Right lobe of liver (tissue), 6 donors: ENCODE measurements around the gene ABCC1. TPM values are rescaled to one million over a fixed set of nuclear protein-coding genes. Genes with fewer than 3 reads are reported as not detected.
"Not testable (repeated sequence)": the region's sequence is repeated elsewhere in the genome, so short reads cannot be mapped to it uniquely, and the experiment has no call there.

ENCODE experiments used
- ATAC-seq, 4 donors: fragments of 200-7000 bp; cut with Tn5 transposase; one replicate each; pipeline ENCODE4 v1.9.1; 2020; ENCODE audit warnings: mild to moderate bottlenecking in 4 of 4, moderate library complexity in 4 of 4
- DNase-seq, 3 donors: peaks; one replicate each; pipeline ENCODE4 v3.0.0-alpha.2; 2020
- H3K27ac ChIP-seq, 3 donors: fragments of 200-600 bp; one replicate each; pipeline ENCODE4 v1.8.0; 2022
- H3K27me3 ChIP-seq, 2 donors: fragments of 200-600 bp; one replicate each; pipeline ENCODE4 v1.8.0; 2022
- H3K36me3 ChIP-seq, 4 donors: fragments of 200-600 bp; sonication (generic) in 1 of 4; one replicate each; pipeline versions ENCODE4 v1.5.1 to v1.8.0; 2017 to 2022; ENCODE audit warnings: control low read depth in 1 of 4
- H3K4me1 ChIP-seq, 4 donors: fragments of 200-600 bp; sonication (generic) in 1 of 4; one replicate each; pipeline versions ENCODE4 v1.5.1 to v1.8.0; 2017 to 2022; ENCODE audit warnings: control low read depth in 1 of 4
- H3K4me3 ChIP-seq, 3 donors: fragments of 200-600 bp; one replicate each; pipeline ENCODE4 v1.8.0; 2022
- H3K9me3 ChIP-seq, 4 donors: fragments of 200-600 bp; sonication (generic) in 1 of 4; one replicate each; pipeline versions ENCODE4 v1.5.1 to v1.8.0; 2017 to 2022; ENCODE audit warnings: control low read depth in 1 of 4
- POLR2A ChIP-seq: fragments of 450-650 bp; IDR thresholded peaks from one replicate; pipeline ENCODE4 v1.6.1; 2017; ENCODE audit warnings: antibody characterized with exemption, mild to moderate bottlenecking
- WGBS: methylation state at CpG from one replicate; pipeline ENCODE4 v1.1.6; 2018; ENCODE audit warnings: low coverage, low lambda C conversion rate; ENCODE audit not compliant: insufficient coverage; ENCODE audit errors: missing lambda C conversion rate; 5-methylcytosine and 5-hydroxymethylcytosine counted together
- intact Hi-C, 2 donors: fragments of 100-400 bp; cut with DNase I; formaldehyde crosslinking; loops; one replicate each; pipeline versions ENCODE4 v1.11.2 to v1.14.1; 2022
- total RNA-seq, 6 experiments: library from RNA; depleted of rRNA in 2 of 6; stranded (reverse); fragments of >200 nt in 2 of 6; fragmentation: NEBNext Ultra II Directional in 3 of 6; extraction: Animal tissue kit (Norgen Biotek cat#: 25700) in 3 of 6; gene quantifications; one replicate each; pipeline versions ENCODE4 v1.1.0 to v1.2.4, GENCODE V29; 2016 to 2023
- TF ChIP-seq, protein P1 (sequence below), 4 donors: fragments of 200-600 bp in 3 of 4; fragments of 450-650 bp in 1 of 4; IDR thresholded peaks; one replicate each; pipeline versions ENCODE4 v1.5.1 to v1.8.0; 2016 to 2022; ENCODE audit warnings: antibody characterized with exemption in 4 of 4, mild to moderate bottlenecking in 2 of 4
- donor health status: DM: no; HTN: yes; CAD: no.
- donor health status: DM: no; HTN: no; CAD: no.
- donor health status: DM: no; HTN: no; CAD: no.
- donor health status: DM: no; HTN: yes; CAD: no.
- donor health status: DM: no; HTN: yes; CAD: no.

The ABCC1 gene
- total RNA-seq, 6 experiments from 2014 or later, result 1.9 to 6.7 (median 4.1) TPM

DNA sequence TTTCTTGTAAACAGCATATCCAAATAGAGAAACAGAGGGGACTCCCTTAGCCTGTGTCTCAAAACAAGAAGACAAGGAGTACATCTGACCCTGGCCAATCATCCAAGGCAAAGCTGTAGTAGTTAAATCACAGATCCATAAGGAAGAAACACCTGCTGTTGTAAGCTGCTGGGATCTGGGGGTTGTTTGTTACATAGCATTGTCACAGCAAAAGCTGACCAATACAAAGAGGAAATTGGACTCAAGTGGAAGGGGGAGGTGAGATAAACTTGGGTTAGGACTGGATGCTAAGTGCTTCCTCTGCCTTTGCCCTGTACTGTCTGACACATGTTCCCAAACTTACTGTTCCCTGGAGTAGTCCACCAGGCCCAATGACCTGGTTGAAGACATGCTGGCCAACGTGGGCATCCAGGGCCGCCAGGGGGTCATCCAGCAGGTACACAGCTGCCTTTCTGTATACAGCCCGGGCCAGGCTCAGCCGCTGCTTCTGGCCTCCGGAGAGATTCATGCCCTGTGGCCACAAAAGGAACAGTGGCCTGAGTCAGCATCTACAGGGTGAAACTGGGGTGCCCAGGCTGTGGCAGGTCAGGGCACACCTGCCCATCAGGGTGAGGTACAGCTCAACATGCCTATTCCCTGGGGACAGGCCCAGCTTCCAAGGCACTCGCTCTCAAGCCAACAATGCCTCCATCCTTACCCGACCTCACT is 229.2 kb downstream of the ABCC1 start:
- Histone ChIP-seq H3K27ac (no peak overlapping the region), H3K36me3 (peaks cover 0 to 83% (median 35%) of the 10 kb centered on the region in 4 donors), H3K9me3 (no peaks in the 10 kb centered on the region), H3K4me1 (no peaks in the 10 kb centered on the region), H3K4me3 (no peak overlapping the region), H3K27me3 (no peaks in the 10 kb centered on the region)
- ATAC-seq (no peak), DNase-seq (no peak)
- intact Hi-C loops, result no loop called here
- no peak for TF ChIP-seq POLR2A
- TF ChIP-seq, protein P1, sequence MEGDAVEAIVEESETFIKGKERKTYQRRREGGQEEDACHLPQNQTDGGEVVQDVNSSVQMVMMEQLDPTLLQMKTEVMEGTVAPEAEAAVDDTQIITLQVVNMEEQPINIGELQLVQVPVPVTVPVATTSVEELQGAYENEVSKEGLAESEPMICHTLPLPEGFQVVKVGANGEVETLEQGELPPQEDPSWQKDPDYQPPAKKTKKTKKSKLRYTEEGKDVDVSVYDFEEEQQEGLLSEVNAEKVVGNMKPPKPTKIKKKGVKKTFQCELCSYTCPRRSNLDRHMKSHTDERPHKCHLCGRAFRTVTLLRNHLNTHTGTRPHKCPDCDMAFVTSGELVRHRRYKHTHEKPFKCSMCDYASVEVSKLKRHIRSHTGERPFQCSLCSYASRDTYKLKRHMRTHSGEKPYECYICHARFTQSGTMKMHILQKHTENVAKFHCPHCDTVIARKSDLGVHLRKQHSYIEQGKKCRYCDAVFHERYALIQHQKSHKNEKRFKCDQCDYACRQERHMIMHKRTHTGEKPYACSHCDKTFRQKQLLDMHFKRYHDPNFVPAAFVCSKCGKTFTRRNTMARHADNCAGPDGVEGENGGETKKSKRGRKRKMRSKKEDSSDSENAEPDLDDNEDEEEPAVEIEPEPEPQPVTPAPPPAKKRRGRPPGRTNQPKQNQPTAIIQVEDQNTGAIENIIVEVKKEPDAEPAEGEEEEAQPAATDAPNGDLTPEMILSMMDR (IDR thresholded peaks at IDR 0.05), result no peak
- WGBS, result no CpG with 5 or more reads among the region's 7 CpGs

DNA sequence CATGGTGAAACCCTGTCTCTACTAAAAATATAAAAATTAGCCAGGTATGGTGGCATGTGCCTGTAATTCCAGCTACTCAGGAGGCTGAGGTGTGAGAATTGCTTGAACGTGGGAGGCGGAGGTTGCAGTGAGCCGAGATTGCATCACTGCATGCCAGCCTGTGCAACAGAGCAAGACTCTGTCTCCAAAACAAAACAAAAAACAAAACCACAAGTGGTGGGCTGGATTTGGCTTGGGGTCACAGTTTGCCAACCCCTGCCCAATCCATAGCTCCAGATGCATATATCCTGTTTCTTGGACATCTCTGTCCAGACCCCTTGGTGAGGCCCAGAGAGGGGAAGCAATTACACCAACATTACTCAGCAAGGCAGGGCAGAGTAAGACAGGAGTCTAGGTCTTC is 232.3 kb downstream of the ABCC1 start:
- H3K4me1 ChIP-seq, intact Hi-C loops, H3K27ac ChIP-seq, H3K4me3 ChIP-seq, ATAC-seq, H3K9me3 ChIP-seq, DNase-seq, H3K27me3 ChIP-seq: not testable (repeated sequence)
- WGBS, result 65% methylated on average over 3 of the region's 3 CpGs
- peaks cover 0 to 91% (median 35%) of the 10 kb centered on the region in 4 donors for H3K36me3 ChIP-seq

DNA sequence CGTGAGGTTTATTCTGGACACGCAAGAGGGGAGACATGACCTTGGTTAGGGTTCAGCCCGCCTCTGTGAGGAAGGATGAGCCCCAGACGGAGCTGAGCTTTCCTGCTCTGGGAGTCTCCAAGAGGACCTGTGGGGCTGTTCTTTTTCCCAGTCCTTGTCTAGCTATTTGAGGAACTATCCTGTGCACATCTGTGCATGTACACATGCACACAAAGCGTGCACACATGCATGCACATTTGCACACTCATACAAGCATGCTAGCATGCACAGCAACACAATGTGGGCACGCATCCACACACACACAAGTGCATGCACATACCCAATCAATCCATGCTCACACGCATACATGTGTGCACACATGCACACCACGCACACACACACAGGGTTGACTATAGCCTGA is 233.5 kb downstream of the ABCC1 start:
- intact Hi-C loops, result no loop called here
- DNase-seq (no peak), ATAC-seq (no peak)
- no peak overlapping the region for H3K27ac ChIP-seq
- H3K36me3 ChIP-seq, result peaks cover 0 to 92% (median 34%) of the 10 kb centered on the region in 4 donors
- 92% methylated on average over 2 of the region's 8 CpGs for WGBS
- H3K4me1 ChIP-seq, result no peaks in the 10 kb centered on the region
- TF ChIP-seq, protein P1 (IDR thresholded peaks at IDR 0.05), result no peak
- TF ChIP-seq POLR2A, result no peak
- no peaks in the 10 kb centered on the region for H3K27me3 ChIP-seq
- no peak overlapping the region for H3K4me3 ChIP-seq
- no peaks in the 10 kb centered on the region for H3K9me3 ChIP-seq

DNA sequence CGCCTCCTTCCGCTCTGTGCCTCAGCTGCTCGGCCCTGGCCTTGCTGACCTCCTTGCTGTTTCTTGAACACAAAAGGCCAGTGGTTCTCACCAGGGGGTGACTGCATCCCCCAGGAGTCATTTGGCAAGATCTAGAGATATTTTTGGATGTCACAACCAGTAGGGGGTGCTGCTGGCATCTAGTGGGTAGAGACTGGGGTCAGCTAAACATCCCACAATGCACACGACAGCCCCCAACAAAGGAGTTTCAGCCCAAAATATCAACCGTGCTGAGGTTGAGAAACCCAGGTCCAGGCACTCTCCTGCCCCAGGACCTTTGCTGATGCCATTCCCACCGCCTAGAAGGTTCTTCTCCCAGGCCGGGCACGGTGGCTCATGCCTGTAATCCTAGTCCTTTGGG is 234.1 kb downstream of the ABCC1 start:
- no peak for DNase-seq
- H3K9me3 ChIP-seq, result no peaks in the 10 kb centered on the region
- H3K36me3 ChIP-seq, result peaks cover 0 to 92% (median 32%) of the 10 kb centered on the region in 4 donors
- 74% methylated on average over 5 of the region's 8 CpGs for WGBS
- H3K27me3 ChIP-seq, result no peaks in the 10 kb centered on the region
- TF ChIP-seq, protein P1 (IDR thresholded peaks at IDR 0.05), result peak in 1 of 4 donors; percentile 11
- TF ChIP-seq POLR2A, result no peak
- no peak for ATAC-seq
- no peak overlapping the region for H3K4me3 ChIP-seq
- H3K27ac ChIP-seq, result no peak overlapping the region
- H3K4me1 ChIP-seq, result no peaks in the 10 kb centered on the region
- intact Hi-C loops, result no loop called here

DNA sequence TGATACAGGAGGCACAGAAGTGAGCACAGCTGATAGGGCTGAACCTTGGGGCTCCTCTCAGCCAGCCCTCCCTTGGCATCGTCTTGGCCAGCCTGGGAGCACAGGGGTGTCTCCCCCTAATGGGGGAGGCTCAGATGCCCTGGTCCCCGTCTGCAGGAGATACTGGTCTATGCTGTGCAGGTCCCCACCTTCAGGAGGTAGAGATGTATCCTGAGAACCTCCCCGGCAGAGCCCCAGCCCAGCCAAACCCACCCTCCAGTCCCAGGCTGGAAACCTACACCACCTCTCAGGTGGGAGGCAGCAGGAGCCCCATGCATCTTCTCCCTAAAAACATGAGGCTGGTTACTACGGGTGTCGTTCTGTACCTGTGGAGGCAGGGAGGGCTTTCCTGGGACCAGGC is 235.2 kb downstream of the ABCC1 start:
- H3K4me1 ChIP-seq, result no peaks in the 10 kb centered on the region
- DNase-seq, result no peak
- no CpG with 5 or more reads among the region's 5 CpGs for WGBS
- no peak overlapping the region for H3K27ac ChIP-seq
- no peaks in the 10 kb centered on the region for H3K9me3 ChIP-seq
- H3K27me3 ChIP-seq, result no peaks in the 10 kb centered on the region
- no peak overlapping the region for H3K4me3 ChIP-seq
- TF ChIP-seq, protein P1 (IDR thresholded peaks at IDR 0.05), result no peak
- TF ChIP-seq POLR2A, result no peak
- no peak for ATAC-seq
- peaks cover 0 to 91% (median 29%) of the 10 kb centered on the region in 4 donors for H3K36me3 ChIP-seq
- intact Hi-C loops, result no loop called here
